Lung (tissue), 12 donors: ENCODE results near the gene DTL. TPM values are rescaled to one million over a fixed set of nuclear protein-coding genes. Genes with fewer than 3 reads are reported as not detected.

Source experiments
- ATAC-seq: fragments of 200-7000 bp; cut with Tn5 transposase; one replicate; pipeline ENCODE4 v1.9.1; 2020; ENCODE audit warnings: moderate number of reproducible peaks; ENCODE audit not compliant: insufficient read depth, low FRiP score
- DNase-seq, 3 donors: peaks; one replicate each; pipeline ENCODE4 v3.0.0-alpha.2; 2013 to 2017
- H3K27ac ChIP-seq, 2 donors: one replicate each; pipeline ENCODE4 v1.5.1; 2013; ENCODE audit warnings: mild to moderate bottlenecking in 2 of 2, moderate library complexity in 2 of 2, control low read depth in 1 of 2, inconsistent platforms in 1 of 2, low read depth in 1 of 2, low read length in 1 of 2
- H3K27me3 ChIP-seq, 3 donors: one replicate each; pipeline ENCODE4 v1.5.1; 2013; ENCODE audit warnings: low read length in 2 of 3; ENCODE audit not compliant: control insufficient read depth in 3 of 3, insufficient read depth in 3 of 3
- H3K36me3 ChIP-seq, 4 donors: one replicate each; pipeline ENCODE4 v1.5.1; 2013; ENCODE audit warnings: low read length in 4 of 4, mild to moderate bottlenecking in 1 of 4, moderate library complexity in 1 of 4; ENCODE audit not compliant: control insufficient read depth in 4 of 4, insufficient read depth in 4 of 4
- H3K4me1 ChIP-seq, 5 donors: one replicate each; pipeline ENCODE4 v1.5.1; 2013; ENCODE audit warnings: low read length in 5 of 5, mild to moderate bottlenecking in 2 of 5, moderate library complexity in 1 of 5; ENCODE audit not compliant: control insufficient read depth in 5 of 5, insufficient read depth in 5 of 5
- H3K4me3 ChIP-seq: one replicate; pipeline ENCODE4 v1.5.1; 2013; ENCODE audit warnings: mild to moderate bottlenecking, control low read depth, moderate library complexity
- H3K9ac ChIP-seq, 2 donors: one replicate each; pipeline ENCODE4 v1.5.1; 2013; ENCODE audit warnings: low read length in 2 of 2, control low read depth in 1 of 2; ENCODE audit not compliant: insufficient read depth in 1 of 2
- H3K9me3 ChIP-seq, 4 donors: one replicate each; pipeline ENCODE4 v1.5.1; 2013; ENCODE audit warnings: low read length in 3 of 4, mild to moderate bottlenecking in 1 of 4, moderate library complexity in 1 of 4; ENCODE audit not compliant: control insufficient read depth in 4 of 4, insufficient read depth in 3 of 4
- CTCF ChIP-seq: IDR thresholded peaks from 2 replicates; pipeline ENCODE4 v1.5.1; 2012; ENCODE audit warnings: mild to moderate bottlenecking; ENCODE audit errors: control extremely low read depth, extremely low read depth
- WGBS, 2 donors: extraction: QIAGEN DNeasy Blood & Tissue Kit; methylation state at CpG; one replicate each; pipeline ENCODE4 v1.1.7; 2013; 5-methylcytosine and 5-hydroxymethylcytosine counted together
- polyA plus RNA-seq, 2 donors: library from polyadenylated mRNA; stranded (reverse); fragments of 200-250 nt; gene quantifications; one replicate each; pipeline ENCODE4 v1.2.1, GENCODE V29; 2013
- total RNA-seq, 2 donors: library from RNA; depleted of rRNA in 1 of 2; stranded (reverse); fragments of >200 nt in 1 of 2; gene quantifications; one replicate each; pipeline ENCODE4 v1.2.1, GENCODE V29; 2014 to 2021
- donor health status: control.
- donor health status: control.
- donor health status: Bipolar disorder and iron deficiency.
- donor health status: healthy.
- donor health status: DM: yes; HTN: yes; CAD: no.

The DTL gene
- total and polyA plus RNA-seq, 4 donors = 1.1 to 27.8 (median 3.4) TPM

- 34 to 45% methylated on average over 2 of the region's 2 CpGs for WGBS, 2 donors
- DNase-seq = peak; percentile 86 to 98 (median 94)
Measured at GRCh38 chr1:212110617-212111016, 75.1 kb downstream of the DTL start.

GRCh38 chr1:212111536-212111935 is 76.0 kb downstream of the DTL start:
- H3K9me3 ChIP-seq = no peaks in the 10 kb centered on the region
- whole genome bisulfite sequencing, 2 donors = 92 to 95% methylated on average over 1 of the region's 1 CpG
- H3K4me1 ChIP-seq = peaks cover 1 to 40% (median 8%) of the 10 kb centered on the region in 5 donors
- no peak overlapping the region for H3K27ac ChIP-seq
- no peaks in the 10 kb centered on the region for H3K36me3 ChIP-seq
- TF ChIP-seq CTCF = no peak
- DNase-seq (no peak), ATAC-seq (no peak)
- no peaks in the 10 kb centered on the region for H3K27me3 ChIP-seq
- H3K4me3 ChIP-seq = no peak overlapping the region
- no peak overlapping the region for H3K9ac ChIP-seq

More at GRCh38 chr1:212110617-212111016, 75.1 kb downstream of the DTL start:
- ATAC-seq = no peak
- no peaks in the 10 kb centered on the region for H3K36me3 ChIP-seq
- H3K9ac ChIP-seq = peak overlapping the region in 1 of 2 donors; percentile 14
- no peaks in the 10 kb centered on the region for H3K9me3 ChIP-seq
- H3K27me3 ChIP-seq = no peaks in the 10 kb centered on the region
- TF ChIP-seq CTCF = no peak
- H3K4me3 ChIP-seq = no peak overlapping the region
- H3K4me1 ChIP-seq = peaks cover 1 to 46% (median 8%) of the 10 kb centered on the region in 5 donors
- H3K27ac ChIP-seq = no peak overlapping the region

GRCh38 chr1:212113706-212114105 is 78.2 kb downstream of the DTL start:
- peaks cover 1 to 29% (median 8%) of the 10 kb centered on the region in 5 donors for H3K4me1 ChIP-seq

More at GRCh38 chr1:212113706-212114105, 78.2 kb downstream of the DTL start:
- Histone ChIP-seq H3K4me3 (no peak overlapping the region), H3K36me3 (no peaks in the 10 kb centered on the region), H3K9ac (no peak overlapping the region), H3K27ac (no peak overlapping the region), H3K9me3 (no peaks in the 10 kb centered on the region), H3K27me3 (no peaks in the 10 kb centered on the region)
- 87 to 89% methylated on average over 2 of the region's 2 CpGs for WGBS, 2 donors
- ATAC-seq (no peak), DNase-seq (no peak)
- no peak for TF ChIP-seq CTCF
